Left lung (tissue), 10 donors: Measurements from ENCODE around the gene NHLRC1. TPM values are rescaled to one million over a fixed set of nuclear protein-coding genes. Genes with fewer than 3 reads are reported as not detected.

Experiments
- ATAC-seq: fragments of 200-7000 bp; cut with Tn5 transposase; one replicate; pipeline ENCODE4 v1.9.1; 2020; ENCODE audit warnings: moderate library complexity
- DNase-seq, 4 donors: peaks; one replicate each; pipeline ENCODE4 v3.0.0-alpha.2; 2013 to 2020
- H3K27ac ChIP-seq, 2 donors: fragments of 200-600 bp; sonication (generic) in 1 of 2; one replicate each; pipeline versions ENCODE4 v1.5.0 to v1.8.0; 2020 to 2021
- H3K27me3 ChIP-seq, 2 donors: fragments of 200-600 bp; sonication (generic) in 1 of 2; one replicate each; pipeline versions ENCODE4 v1.5.0 to v1.8.0; 2020 to 2021
- H3K36me3 ChIP-seq, 2 donors: fragments of 200-600 bp; sonication (generic) in 1 of 2; one replicate each; pipeline versions ENCODE4 v1.5.0 to v1.8.0; 2020 to 2021
- H3K4me1 ChIP-seq, 2 donors: fragments of 200-600 bp; one replicate each; pipeline ENCODE4 v1.8.0; 2021
- H3K4me3 ChIP-seq, 2 donors: fragments of 200-600 bp; sonication (generic) in 1 of 2; one replicate each; pipeline versions ENCODE4 v1.5.0 to v1.8.0; 2020 to 2021; ENCODE audit warnings: mild to moderate bottlenecking in 1 of 2
- H3K9me3 ChIP-seq, 2 donors: fragments of 200-600 bp; sonication (generic) in 1 of 2; one replicate each; pipeline versions ENCODE4 v1.5.0 to v1.8.0; 2020 to 2021
- CTCF ChIP-seq, 2 donors: fragments of 200-600 bp; sonication (generic) in 1 of 2; IDR thresholded peaks; one replicate each; pipeline versions ENCODE4 v1.5.0 to v1.8.0; 2021; ENCODE audit warnings: antibody characterized with exemption in 2 of 2
- intact Hi-C, 2 donors: fragments of 100-400 bp; cut with DNase I; formaldehyde crosslinking; loops; one replicate each; pipeline versions ENCODE4 v1.11.2 to v1.14.2; 2022
- polyA plus RNA-seq, 6 donors: library from polyadenylated mRNA; unstranded; fragments of 120-200 nt; gene quantifications; one replicate each; pipeline ENCODE4 v1.2.1, GENCODE V29; 2013; ENCODE audit not compliant: insufficient read length in 6 of 6
- total RNA-seq, 2 donors: library from RNA; stranded (reverse); fragmentation: NEBNext Ultra II Directional; extraction: Animal tissue kit (Norgen Biotek cat#: 25700); gene quantifications; one replicate each; pipeline ENCODE4 v1.2.1, GENCODE V29; 2021
- donor health status: DM: no; HTN: yes; CAD: no.
- donor health status: DM: no; HTN: no; CAD: no.

NHLRC1 gene
- total and polyA plus RNA-seq, 8 donors, result 1.9 to 2.8 (median 2.4) TPM

- no peak for ATAC-seq
- no peak for TF ChIP-seq CTCF (IDR thresholded peaks at IDR 0.05)
- intact Hi-C loops, result no loop called here
- Histone ChIP-seq H3K27ac (no peak overlapping the region), H3K4me1 (no peaks in the 10 kb centered on the region), H3K36me3 (no peaks in the 10 kb centered on the region), H3K4me3 (no peak overlapping the region), H3K9me3 (peaks cover 0 to 7% of the 10 kb centered on the region in 2 donors), H3K27me3 (no peaks in the 10 kb centered on the region)
- no peak for DNase-seq
These were observed 32.1 kb downstream of the NHLRC1 start for GRCh38 chr6:18090349-18090786.

GRCh38 chr6:18088419-18089296 is 33.8 kb downstream of the NHLRC1 start:
- intact Hi-C loops, result no loop called here
- no peaks in the 10 kb centered on the region for H3K36me3 ChIP-seq
- no peak for TF ChIP-seq CTCF (IDR thresholded peaks at IDR 0.05)
- H3K4me1 ChIP-seq, result no peaks in the 10 kb centered on the region
- H3K27me3 ChIP-seq, result no peaks in the 10 kb centered on the region
- peaks cover 0 to 7% of the 10 kb centered on the region in 2 donors for H3K9me3 ChIP-seq
- H3K27ac ChIP-seq, result no peak overlapping the region
- DNase-seq (peak in 2 of 4 donors; percentile 56 to 66), ATAC-seq (peak; percentile 95)
- no peak overlapping the region for H3K4me3 ChIP-seq

- no peak for DNase-seq
- intact Hi-C loops, result no loop called here
- H3K4me3 ChIP-seq, result no peak overlapping the region
- no peak for TF ChIP-seq CTCF (IDR thresholded peaks at IDR 0.05)
- ATAC-seq, result no peak
- H3K36me3 ChIP-seq, result no peaks in the 10 kb centered on the region
- H3K9me3 ChIP-seq, result peaks cover 0 to 7% of the 10 kb centered on the region in 2 donors
- H3K4me1 ChIP-seq, result no peaks in the 10 kb centered on the region
- H3K27ac ChIP-seq, result no peak overlapping the region
- no peaks in the 10 kb centered on the region for H3K27me3 ChIP-seq
These were observed 34.9 kb downstream of the NHLRC1 start for GRCh38 chr6:18087396-18088165.

GRCh38 chr6:18081025-18081668 is 41.3 kb downstream of the NHLRC1 start:
- H3K9me3 ChIP-seq, result no peaks in the 10 kb centered on the region
- DNase-seq (no peak), ATAC-seq (no peak)
- H3K27me3 ChIP-seq, result no peaks in the 10 kb centered on the region
- H3K4me1 ChIP-seq, result no peaks in the 10 kb centered on the region
- H3K4me3 ChIP-seq, result no peak overlapping the region
- no peaks in the 10 kb centered on the region for H3K36me3 ChIP-seq
- no peak for TF ChIP-seq CTCF (IDR thresholded peaks at IDR 0.05)
- H3K27ac ChIP-seq, result no peak overlapping the region
- intact Hi-C loops, result no loop called here
